SK-N-SH (cell line): ENCODE results near the gene RTCA.
"Not testable (repeated sequence)": the region's sequence is repeated elsewhere in the genome, so short reads cannot be mapped to it uniquely, and the experiment has no call there.

Experiments
- EP300 ChIP-seq, 2 experiments: IDR thresholded peaks; 2 replicates each; pipeline versions ENCODE4 v1.4.0 to v1.6.1; 2012; ENCODE audit warnings: borderline replicate concordance in 1 of 2, low read depth in 1 of 2, low read length in 1 of 2
- POLR2AphosphoS5 ChIP-seq: IDR thresholded peaks from 2 replicates; pipeline ENCODE4 v1.6.1; 2012; ENCODE audit warnings: low read depth, low read length
- RCOR1 ChIP-seq: fragments of 150-350 bp; IDR thresholded peaks from 2 replicates; pipeline ENCODE4 v1.6.1; 2017; ENCODE audit warnings: antibody characterized with exemption, low read length
- TF ChIP-seq, protein P1 (sequence below): fragments of 200-600 bp; sonication (generic); IDR thresholded peaks from 2 replicates; pipeline ENCODE4 v1.6.1; 2017; ENCODE audit warnings: antibody characterized with exemption, mild to moderate bottlenecking, moderate library complexity
- TF ChIP-seq, protein P2 (sequence below): IDR thresholded peaks from 2 replicates; pipeline ENCODE4 v1.6.1; 2012; ENCODE audit warnings: mild to moderate bottlenecking, low read depth, low read length, moderate library complexity

GRCh38 chr1:100296997-100297396 lies 31.0 kb downstream of the RTCA start:
- not testable (repeated sequence) for TF ChIP-seq RCOR1; POLR2AphosphoS5; EP300 (IDR thresholded peaks at IDR 0.05; ENCODE audit: borderline replicate concordance in 1 of 2, low read depth in 1 of 2, low read length in 1 of 2)
- TF ChIP-seq, protein P1, sequence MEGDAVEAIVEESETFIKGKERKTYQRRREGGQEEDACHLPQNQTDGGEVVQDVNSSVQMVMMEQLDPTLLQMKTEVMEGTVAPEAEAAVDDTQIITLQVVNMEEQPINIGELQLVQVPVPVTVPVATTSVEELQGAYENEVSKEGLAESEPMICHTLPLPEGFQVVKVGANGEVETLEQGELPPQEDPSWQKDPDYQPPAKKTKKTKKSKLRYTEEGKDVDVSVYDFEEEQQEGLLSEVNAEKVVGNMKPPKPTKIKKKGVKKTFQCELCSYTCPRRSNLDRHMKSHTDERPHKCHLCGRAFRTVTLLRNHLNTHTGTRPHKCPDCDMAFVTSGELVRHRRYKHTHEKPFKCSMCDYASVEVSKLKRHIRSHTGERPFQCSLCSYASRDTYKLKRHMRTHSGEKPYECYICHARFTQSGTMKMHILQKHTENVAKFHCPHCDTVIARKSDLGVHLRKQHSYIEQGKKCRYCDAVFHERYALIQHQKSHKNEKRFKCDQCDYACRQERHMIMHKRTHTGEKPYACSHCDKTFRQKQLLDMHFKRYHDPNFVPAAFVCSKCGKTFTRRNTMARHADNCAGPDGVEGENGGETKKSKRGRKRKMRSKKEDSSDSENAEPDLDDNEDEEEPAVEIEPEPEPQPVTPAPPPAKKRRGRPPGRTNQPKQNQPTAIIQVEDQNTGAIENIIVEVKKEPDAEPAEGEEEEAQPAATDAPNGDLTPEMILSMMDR, result not testable (repeated sequence)
- TF ChIP-seq, protein P2, sequence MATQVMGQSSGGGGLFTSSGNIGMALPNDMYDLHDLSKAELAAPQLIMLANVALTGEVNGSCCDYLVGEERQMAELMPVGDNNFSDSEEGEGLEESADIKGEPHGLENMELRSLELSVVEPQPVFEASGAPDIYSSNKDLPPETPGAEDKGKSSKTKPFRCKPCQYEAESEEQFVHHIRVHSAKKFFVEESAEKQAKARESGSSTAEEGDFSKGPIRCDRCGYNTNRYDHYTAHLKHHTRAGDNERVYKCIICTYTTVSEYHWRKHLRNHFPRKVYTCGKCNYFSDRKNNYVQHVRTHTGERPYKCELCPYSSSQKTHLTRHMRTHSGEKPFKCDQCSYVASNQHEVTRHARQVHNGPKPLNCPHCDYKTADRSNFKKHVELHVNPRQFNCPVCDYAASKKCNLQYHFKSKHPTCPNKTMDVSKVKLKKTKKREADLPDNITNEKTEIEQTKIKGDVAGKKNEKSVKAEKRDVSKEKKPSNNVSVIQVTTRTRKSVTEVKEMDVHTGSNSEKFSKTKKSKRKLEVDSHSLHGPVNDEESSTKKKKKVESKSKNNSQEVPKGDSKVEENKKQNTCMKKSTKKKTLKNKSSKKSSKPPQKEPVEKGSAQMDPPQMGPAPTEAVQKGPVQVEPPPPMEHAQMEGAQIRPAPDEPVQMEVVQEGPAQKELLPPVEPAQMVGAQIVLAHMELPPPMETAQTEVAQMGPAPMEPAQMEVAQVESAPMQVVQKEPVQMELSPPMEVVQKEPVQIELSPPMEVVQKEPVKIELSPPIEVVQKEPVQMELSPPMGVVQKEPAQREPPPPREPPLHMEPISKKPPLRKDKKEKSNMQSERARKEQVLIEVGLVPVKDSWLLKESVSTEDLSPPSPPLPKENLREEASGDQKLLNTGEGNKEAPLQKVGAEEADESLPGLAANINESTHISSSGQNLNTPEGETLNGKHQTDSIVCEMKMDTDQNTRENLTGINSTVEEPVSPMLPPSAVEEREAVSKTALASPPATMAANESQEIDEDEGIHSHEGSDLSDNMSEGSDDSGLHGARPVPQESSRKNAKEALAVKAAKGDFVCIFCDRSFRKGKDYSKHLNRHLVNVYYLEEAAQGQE, result not testable (repeated sequence)
